ENCODE data around the gene MROH2A. TPM values are rescaled to one million over a fixed set of nuclear protein-coding genes. Genes with fewer than 3 reads are reported as not detected.

The MROH2A gene
- total and polyA plus RNA-seq, 9 of the 15 experiments (the other 6 are each of a cell fraction or from before 2014, with no cell fraction given), result 0.03 TPM; not detected in 8

DNA sequence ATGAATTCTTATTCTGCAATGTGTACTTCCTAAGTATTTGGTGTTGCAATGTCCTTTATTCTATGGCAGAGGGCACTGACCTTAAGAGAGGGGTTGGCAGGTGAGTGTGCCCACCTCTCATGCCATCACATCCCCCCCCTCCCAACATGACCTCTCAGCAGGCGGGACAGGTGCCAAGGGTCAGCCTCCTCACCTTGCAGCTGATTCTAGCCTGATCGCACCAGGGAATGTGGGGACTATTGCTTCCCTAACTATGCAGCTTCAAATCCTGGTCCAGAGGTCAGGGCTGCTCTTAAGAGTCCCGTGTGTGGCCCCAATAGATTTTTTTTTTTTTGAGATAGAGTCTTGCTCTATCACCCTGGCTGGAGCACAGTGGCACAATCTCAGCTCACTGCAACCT is 66.7 kb downstream of the MROH2A start:
- no peaks in the 10 kb centered on the region for H3K27me3 ChIP-seq (ENCODE audit: control insufficient read depth in 2 of 2, insufficient read depth in 2 of 2, low read length in 2 of 2)
- FAIRE-seq, result no peak
- 100% methylated on average over 1 of the region's 3 CpGs for WGBS (ENCODE audit: insufficient coverage, low coverage, missing lambda C conversion rate)
- no TSS peak for BruUV-seq (replicated peaks)
- in situ Hi-C loops (cut with MboI) (no loop called here), intact Hi-C loops (cut with micrococcal nuclease) (no loop called here)
- DNase-seq (ENCODE audit: extremely low read depth in 1 of 4, low spot score in 3 of 4), result no peak
- no peak overlapping the region for H3K4me2 ChIP-seq (ENCODE audit: insufficient read depth, low read length)
- no peaks in the 10 kb centered on the region for H3K9me1 ChIP-seq (ENCODE audit: control insufficient read depth, insufficient read depth, low read length)
- H4K20me1 ChIP-seq (replicated peaks; ENCODE audit: control insufficient read depth, insufficient read depth, low read length), result peaks cover 15% of the 10 kb centered on the region; the same call in 1 of the 2 replicates
- H3K4me1 ChIP-seq (replicated peaks in 1 of 2; ENCODE audit: control insufficient read depth in 2 of 2, insufficient read depth in 2 of 2, low read length in 2 of 2), result no peaks in the 10 kb centered on the region
- peaks cover 80% of the 10 kb centered on the region for H3K79me2 ChIP-seq (ENCODE audit: control insufficient read depth, insufficient read depth, low read length)
- no peaks in the 10 kb centered on the region for H3K9me3 ChIP-seq (replicated peaks; ENCODE audit: control insufficient read depth, insufficient read depth, low read depth, low read length)
- H2AFZ ChIP-seq (ENCODE audit: low read depth, low read length), result no peak overlapping the region
- H3K27ac ChIP-seq (ENCODE audit: extremely low read depth, low read depth, low read length), result no peak overlapping the region
- peaks cover 98% of the 10 kb centered on the region for H3K36me3 ChIP-seq (ENCODE audit: control insufficient read depth, insufficient read depth, low read length)
- ATAC-seq, result no peak
- ChIA-PET CTCF (ENCODE audit: low intra/inter-chr PET ratio) (no interaction called here), POLR2A (interaction anchor here (0.7 kb wide), 1 partner anchor 233 kb away, joined by 4 read pairs; no protein-coding TSS in a partner anchor)
- no peak overlapping the region for H3K4me3 ChIP-seq
- H3K9ac ChIP-seq (ENCODE audit: insufficient read depth in 1 of 2, low read depth in 2 of 2, low read length in 2 of 2), result no peak overlapping the region
- TF ChIP-seq, protein P1, sequence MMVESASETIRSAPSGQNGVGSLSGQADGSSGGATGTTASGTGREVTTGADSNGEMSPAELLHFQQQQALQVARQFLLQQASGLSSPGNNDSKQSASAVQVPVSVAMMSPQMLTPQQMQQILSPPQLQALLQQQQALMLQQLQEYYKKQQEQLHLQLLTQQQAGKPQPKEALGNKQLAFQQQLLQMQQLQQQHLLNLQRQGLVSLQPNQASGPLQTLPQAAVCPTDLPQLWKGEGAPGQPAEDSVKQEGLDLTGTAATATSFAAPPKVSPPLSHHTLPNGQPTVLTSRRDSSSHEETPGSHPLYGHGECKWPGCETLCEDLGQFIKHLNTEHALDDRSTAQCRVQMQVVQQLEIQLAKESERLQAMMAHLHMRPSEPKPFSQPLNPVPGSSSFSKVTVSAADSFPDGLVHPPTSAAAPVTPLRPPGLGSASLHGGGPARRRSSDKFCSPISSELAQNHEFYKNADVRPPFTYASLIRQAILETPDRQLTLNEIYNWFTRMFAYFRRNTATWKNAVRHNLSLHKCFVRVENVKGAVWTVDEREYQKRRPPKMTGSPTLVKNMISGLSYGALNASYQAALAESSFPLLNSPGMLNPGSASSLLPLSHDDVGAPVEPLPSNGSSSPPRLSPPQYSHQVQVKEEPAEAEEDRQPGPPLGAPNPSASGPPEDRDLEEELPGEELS (CRISPR knock-in tag; IDR thresholded peaks at IDR 0.05; ENCODE audit: borderline replicate concordance), result no peak
- TF ChIP-seq BRF1 (IDR thresholded peaks at IDR 0.05; ENCODE audit: borderline replicate concordance, extremely low read depth, insufficient read length) (no peak), ZNF184 (CRISPR knock-in tag; IDR thresholded peaks at IDR 0.05) (no peak), C11orf30 (IDR thresholded peaks at IDR 0.05; ENCODE audit: low read depth) (no peak), MIER1 (IDR thresholded peaks at IDR 0.05; ENCODE audit: low read depth) (no peak), THRAP3 (IDR thresholded peaks at IDR 0.05; ENCODE audit: borderline replicate concordance) (no peak), ZKSCAN3 (CRISPR knock-in tag; IDR thresholded peaks at IDR 0.05) (no peak), TGIF2 (CRISPR knock-in tag; IDR thresholded peaks at IDR 0.05) (no peak)
- TF ChIP-seq, protein P2, sequence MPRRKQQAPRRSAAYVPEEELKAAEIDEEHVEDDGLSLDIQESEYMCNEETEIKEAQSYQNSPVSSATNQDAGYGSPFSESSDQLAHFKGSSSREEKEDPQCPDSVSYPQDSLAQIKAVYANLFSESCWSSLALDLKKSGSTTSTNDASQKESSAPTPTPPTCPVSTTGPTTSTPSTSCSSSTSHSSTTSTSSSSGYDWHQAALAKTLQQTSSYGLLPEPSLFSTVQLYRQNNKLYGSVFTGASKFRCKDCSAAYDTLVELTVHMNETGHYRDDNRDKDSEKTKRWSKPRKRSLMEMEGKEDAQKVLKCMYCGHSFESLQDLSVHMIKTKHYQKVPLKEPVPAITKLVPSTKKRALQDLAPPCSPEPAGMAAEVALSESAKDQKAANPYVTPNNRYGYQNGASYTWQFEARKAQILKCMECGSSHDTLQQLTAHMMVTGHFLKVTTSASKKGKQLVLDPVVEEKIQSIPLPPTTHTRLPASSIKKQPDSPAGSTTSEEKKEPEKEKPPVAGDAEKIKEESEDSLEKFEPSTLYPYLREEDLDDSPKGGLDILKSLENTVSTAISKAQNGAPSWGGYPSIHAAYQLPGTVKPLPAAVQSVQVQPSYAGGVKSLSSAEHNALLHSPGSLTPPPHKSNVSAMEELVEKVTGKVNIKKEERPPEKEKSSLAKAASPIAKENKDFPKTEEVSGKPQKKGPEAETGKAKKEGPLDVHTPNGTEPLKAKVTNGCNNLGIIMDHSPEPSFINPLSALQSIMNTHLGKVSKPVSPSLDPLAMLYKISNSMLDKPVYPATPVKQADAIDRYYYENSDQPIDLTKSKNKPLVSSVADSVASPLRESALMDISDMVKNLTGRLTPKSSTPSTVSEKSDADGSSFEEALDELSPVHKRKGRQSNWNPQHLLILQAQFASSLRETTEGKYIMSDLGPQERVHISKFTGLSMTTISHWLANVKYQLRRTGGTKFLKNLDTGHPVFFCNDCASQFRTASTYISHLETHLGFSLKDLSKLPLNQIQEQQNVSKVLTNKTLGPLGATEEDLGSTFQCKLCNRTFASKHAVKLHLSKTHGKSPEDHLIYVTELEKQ (CRISPR knock-in tag; IDR thresholded peaks at IDR 0.05), result no peak
- TF ChIP-seq, protein P3, sequence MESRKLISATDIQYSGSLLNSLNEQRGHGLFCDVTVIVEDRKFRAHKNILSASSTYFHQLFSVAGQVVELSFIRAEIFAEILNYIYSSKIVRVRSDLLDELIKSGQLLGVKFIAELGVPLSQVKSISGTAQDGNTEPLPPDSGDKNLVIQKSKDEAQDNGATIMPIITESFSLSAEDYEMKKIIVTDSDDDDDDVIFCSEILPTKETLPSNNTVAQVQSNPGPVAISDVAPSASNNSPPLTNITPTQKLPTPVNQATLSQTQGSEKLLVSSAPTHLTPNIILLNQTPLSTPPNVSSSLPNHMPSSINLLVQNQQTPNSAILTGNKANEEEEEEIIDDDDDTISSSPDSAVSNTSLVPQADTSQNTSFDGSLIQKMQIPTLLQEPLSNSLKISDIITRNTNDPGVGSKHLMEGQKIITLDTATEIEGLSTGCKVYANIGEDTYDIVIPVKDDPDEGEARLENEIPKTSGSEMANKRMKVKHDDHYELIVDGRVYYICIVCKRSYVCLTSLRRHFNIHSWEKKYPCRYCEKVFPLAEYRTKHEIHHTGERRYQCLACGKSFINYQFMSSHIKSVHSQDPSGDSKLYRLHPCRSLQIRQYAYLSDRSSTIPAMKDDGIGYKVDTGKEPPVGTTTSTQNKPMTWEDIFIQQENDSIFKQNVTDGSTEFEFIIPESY (CRISPR knock-in tag; IDR thresholded peaks at IDR 0.05), result no peak
- TF ChIP-seq, protein P4, sequence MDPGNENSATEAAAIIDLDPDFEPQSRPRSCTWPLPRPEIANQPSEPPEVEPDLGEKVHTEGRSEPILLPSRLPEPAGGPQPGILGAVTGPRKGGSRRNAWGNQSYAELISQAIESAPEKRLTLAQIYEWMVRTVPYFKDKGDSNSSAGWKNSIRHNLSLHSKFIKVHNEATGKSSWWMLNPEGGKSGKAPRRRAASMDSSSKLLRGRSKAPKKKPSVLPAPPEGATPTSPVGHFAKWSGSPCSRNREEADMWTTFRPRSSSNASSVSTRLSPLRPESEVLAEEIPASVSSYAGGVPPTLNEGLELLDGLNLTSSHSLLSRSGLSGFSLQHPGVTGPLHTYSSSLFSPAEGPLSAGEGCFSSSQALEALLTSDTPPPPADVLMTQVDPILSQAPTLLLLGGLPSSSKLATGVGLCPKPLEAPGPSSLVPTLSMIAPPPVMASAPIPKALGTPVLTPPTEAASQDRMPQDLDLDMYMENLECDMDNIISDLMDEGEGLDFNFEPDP (CRISPR knock-in tag; IDR thresholded peaks at IDR 0.05), result no peak
